ENCODE data around the gene STK11IP.
A peak's percentile ranks its signal among the peaks of the same experiment; 100 is the strongest.
"Not testable (repeated sequence)": the region's sequence is repeated elsewhere in the genome, so short reads cannot be mapped to it uniquely, and the experiment has no call there.

STK11IP gene

DNA sequence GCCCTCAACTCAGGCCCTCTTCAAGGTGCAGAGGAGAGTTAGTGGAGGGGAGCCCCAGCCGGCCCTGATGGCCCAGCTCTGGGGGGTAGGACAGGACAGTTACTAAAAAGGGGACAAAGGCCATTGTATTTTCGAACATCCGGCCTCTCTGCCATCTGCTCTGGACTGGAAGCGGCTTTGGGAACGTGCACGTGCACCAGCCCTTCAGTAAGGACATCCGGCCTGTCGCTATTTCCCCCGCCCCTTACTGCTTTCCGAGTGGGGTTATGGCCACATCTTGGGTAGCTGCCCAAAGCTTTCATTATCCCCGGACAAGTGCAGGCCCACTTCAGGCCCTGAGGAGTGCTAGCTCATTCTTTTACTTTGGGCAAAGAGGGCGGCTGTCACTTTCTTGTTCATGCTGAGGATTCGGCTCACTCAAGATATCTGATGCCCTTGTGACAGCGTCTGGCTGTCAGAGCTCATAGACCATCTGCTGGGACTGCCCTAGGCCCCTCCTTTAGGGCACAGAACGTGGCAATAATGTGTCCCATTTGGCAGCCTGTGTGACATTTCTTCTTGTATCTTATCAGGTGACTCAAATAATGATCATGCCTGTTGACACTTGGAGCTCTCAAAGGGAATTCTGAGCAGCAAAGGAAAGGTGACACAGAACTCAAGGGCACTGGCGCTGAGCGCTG, 47.3 kb downstream of the STK11IP start:
- FAIRE-seq (no peak), DNase-seq (ENCODE audit: insufficient read length, low spot score) (no peak)

DNA sequence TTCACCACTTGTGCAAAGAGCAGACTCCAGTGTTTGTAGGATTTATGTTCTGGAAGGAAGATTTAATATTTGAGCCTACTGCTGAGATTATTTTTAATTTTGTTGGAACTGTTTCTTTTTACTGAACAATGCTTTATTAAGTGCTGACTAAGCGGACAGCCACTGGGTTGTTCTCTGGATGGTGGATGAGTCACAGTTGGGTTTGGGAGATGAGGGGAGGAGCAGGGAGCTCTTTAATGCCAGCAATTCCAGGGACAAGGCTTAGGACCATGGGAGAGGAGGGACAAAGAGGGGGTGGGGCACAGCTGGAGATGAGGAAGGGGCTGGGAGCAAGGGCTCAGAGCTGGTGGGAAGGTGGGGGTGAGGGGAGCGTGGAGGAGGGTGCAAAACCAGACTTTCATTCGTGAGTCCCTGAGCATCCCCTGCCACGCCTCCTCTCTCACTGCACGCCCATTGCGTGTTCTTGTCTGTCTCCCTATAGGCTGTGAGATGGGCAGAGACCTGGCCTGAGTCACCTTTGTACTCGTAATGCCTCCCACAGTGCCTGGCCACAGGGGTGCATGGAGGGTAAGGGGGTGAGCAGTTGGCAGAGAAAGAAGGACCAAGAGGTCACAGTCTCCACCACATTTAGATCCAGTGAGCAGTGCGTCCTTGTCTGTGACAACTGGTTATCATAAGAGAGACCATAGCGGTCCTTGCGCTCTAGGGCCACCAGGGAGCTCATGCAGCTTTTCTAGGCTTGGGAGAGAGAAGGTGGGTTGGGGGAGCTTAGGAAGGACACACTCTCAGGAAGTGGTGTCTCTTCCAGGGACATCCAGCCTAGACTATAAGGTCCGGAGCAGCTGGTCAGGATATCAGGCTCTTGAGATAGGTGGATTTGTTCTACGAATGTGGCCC, 48.2 kb downstream of the STK11IP start:
- no peak for DNase-seq (ENCODE audit: insufficient read length, low spot score)
- no peak for FAIRE-seq

DNA sequence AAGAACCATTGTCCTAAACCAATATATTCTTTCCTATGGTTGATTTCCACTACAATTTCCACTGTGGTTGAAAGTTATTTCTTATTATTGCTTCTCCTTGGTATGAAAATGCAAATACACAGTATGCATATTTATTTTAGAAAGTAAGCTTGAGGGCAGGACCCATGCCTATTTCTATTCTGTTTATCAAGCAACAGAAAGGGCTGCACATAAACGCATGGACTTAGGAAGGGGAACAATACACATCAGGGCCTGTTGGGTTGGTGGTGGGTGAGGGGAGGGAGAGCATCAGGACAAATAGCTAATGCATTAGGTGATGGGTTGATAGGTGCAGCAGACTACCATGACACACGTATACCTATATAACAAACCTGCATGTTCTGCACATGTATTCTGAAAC, 50.5 kb downstream of the STK11IP start:
- no peak for DNase-seq (ENCODE audit: insufficient read length, low spot score)
- FAIRE-seq: no peak

DNA sequence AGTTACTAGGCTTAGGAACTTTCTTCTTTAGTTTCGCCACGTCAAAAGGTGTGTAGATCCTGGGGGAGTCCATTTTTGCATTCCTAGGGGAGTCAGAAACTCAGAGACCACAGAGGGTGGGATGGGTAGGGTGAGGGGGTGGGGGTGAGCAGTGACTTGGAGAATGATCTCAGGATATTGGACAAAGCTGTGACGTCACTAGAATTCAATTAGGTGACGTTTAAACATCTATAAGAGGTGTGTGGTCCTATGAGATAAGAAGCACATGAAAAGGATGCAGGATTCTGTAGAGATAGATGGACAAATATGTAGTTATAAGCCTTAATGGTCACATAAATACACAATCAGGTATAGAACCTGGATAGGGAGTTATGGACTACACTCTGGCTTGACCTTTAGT, 51.3 kb downstream of the STK11IP start:
- FAIRE-seq: no peak
- no peak for DNase-seq (ENCODE audit: insufficient read length, low spot score)

DNA sequence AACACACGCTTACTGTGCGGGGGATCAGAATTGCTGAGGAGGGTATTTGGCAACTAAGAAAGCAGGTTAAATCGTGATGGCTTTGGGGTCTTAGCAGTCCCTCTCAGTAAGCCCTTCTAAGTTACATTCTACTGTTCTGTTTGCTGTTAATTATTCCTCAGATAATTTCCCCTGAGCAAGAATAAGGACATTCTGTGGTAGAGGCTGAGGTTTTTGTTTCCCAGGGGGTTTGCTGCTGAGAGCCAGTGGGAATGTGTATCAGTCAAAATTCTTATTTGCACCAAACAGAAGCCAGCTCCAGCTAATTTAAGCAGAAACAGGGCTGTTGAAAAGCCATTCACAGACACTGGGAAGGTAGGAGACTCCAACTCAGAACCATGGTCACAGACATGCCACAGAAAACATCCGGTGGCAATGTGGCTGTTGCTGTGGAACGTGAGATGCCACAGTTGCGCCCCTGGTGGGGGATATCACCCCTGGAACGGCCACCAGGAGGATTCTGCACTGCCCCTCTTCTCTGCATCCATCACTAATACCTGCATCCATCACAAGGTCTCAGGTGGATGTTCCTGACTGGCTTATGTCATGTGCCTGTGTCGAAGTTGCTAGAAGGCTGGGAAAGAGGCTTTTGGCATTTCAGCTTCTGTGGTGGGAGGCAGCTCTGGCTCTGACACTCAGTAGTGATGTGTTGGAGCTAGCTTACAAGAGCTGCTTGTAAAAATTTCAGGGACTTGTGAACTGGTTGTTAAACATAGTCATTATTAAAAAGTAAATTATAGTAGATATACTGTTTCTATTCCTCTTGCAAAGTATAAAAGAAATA, 53.0 kb downstream of the STK11IP start:
- FAIRE-seq (no peak), DNase-seq (ENCODE audit: insufficient read length, low spot score) (no peak)

DNA sequence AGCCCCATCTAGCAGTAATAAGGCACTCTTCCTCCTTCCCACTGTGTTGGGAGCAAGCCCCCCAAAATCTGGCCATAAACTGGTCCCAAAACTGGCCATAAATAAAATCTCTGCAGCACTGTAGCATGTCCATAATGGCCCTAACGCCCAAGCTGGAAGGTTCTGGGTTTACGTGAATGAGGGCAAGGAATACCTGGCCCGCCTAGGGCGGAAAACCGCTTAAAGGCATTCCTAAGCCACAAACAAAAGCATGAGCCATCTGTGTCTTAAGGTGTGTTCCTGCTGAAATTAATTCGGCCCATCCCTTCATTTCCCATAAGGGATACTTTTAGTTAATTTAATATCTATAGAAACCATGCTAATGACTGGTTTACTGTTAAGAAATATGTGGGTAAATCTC, 54.0 kb downstream of the STK11IP start:
- not testable (repeated sequence) for DNase-seq (ENCODE audit: insufficient read length, low spot score); FAIRE-seq

DNA sequence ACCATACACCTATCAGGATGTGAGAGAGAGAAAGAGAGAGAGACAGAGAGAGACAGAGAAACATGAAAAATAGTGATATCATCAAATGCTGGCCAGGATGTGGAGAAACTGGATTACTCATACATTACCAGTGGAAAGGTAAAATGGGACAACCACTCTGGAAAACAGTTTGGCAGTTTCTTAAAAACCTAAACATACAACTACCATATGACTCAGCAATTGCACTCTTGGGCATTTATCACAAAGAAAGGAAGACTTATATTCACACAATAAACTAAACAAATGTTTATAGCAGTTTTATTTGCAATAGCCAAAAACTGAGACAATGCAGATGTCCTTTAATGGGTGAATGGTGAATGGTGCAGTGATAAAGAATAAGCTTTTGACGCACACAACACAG, 58.9 kb downstream of the STK11IP start:
- FAIRE-seq: no peak
- DNase-seq (ENCODE audit: insufficient read length, low spot score): no peak

DNA sequence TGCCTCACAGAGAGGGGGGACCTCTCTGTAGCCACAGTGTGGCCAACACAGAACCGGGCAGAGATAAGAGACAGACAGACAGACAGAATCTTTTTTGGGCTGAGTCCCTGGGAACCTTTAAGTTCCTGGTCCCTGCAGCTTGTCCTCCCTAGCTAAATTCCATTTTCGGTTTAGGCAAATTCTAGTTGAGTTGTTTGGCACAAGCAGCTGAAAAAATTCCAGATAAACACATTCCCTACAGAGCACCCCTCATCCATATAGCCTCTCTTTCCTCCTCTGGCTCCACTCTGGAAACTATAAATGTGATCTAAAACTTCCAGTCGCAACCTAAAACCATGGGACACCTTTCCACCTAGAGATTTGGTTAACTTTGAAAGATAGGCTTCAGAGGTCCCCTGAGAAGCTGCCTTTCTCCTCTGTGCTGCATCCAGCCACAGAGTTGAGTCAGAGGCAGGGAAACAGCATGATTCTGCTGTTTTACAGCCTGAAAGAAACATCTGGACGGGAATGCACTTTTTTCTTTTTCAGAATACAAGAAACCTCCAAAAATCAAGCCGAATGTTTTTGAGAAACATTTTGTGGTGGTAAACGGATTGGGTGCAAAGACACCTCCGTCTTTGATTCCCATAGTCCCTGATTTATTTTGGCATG, 60.7 kb downstream of the STK11IP start:
- no peak for DNase-seq (ENCODE audit: insufficient read length, low spot score)
- FAIRE-seq: no peak

DNA sequence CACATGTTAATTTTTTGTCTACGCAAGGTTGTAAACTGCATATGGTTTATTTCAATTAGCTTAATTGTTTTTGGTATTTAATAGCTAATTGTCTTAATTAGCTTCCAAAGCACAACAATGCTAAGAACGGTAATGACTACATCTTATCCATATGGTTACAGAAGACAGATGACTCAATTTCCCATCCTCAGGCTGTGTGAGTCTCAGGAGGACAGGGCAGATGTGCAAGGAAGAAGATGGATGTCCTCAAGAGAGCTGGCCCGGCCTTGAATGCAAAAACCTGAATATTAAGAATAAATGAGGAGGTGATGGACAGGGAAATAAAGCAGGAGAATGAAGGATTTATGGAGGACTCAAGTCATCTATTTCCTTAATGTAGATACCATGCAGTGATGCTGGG, 61.2 kb downstream of the STK11IP start:
- FAIRE-seq: no peak
- no peak for DNase-seq (ENCODE audit: insufficient read length, low spot score)

DNA sequence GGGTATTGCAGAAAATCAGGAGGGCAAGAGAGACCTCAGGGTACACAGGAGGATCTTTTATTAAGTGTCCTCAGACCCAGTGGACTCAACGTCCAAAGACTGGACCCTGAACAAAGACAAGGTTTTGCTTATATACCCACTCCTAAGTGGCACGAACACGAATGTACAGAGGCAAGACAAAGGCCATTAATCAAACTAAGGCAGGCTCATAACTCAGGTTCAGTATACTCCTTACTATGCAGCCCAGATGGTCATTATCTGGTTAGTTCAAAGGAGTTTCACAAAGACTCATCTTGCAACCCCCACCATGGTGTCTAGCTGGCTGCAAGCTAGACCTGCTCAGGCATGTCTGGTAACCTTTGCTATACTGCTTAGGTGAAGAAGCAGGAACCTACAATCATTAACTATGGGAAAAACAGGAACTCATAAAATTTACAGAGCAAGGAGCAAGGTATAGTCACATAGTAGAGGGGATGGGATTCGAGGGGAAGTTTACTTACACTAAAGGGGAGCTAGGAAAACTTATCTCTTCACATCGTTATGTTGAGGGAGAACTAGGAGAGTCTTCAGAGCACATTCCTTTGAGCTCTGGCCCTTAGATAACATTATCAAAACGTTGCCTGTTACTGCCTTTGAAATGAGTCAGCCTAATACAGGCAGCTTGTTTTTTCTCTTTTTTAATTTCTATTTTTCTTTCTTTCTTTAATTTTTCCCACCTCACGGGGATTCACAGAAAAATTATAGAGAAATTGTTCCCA, 63.7 kb downstream of the STK11IP start:
- FAIRE-seq (peak; percentile 8), DNase-seq (ENCODE audit: insufficient read length, low spot score) (no peak)

DNA sequence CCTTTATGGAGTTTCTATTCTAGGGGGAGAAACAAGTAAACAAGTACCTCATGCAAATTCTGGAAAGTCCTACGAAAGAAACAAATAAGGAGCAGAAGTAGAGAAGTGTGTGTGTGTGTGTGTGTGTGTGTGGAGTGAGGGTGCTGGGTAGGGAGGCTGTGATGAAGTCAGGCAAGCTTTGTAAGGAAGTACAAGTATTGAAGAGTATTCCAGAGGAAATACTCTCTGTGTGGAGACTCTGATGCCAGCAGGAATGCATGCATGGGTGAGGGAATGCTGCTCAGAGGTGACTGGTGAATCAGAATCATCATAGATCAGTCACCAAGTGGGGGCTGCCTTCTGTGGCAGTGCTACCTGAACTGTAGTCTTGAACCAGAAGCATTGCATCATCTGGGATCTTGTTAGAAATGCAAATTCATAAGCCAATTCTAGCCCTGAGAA, 64.3 kb downstream of the STK11IP start:
- no peak for FAIRE-seq
- DNase-seq (ENCODE audit: insufficient read length, low spot score): no peak

DNA sequence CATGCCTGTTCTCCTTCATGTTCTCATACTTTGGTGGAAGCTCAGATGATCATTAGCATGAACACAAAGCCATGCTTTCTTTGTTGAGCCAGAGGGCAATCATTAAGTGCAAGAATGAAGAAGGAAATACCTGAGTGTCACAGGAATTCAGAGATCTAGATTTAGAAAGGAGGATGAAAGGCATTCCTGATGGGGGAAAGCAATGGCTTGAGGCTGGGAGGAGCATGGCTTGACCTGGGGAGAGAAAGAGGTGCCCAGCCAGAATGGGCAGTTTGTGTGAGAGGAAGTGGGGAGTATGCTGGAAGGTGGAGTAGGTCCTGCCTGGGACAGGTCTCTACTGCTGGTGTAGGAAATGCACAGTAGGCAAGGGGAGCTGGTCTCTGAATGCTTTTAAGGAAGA, 64.9 kb downstream of the STK11IP start:
- DNase-seq (ENCODE audit: insufficient read length, low spot score) (no peak), FAIRE-seq (no peak)

DNA sequence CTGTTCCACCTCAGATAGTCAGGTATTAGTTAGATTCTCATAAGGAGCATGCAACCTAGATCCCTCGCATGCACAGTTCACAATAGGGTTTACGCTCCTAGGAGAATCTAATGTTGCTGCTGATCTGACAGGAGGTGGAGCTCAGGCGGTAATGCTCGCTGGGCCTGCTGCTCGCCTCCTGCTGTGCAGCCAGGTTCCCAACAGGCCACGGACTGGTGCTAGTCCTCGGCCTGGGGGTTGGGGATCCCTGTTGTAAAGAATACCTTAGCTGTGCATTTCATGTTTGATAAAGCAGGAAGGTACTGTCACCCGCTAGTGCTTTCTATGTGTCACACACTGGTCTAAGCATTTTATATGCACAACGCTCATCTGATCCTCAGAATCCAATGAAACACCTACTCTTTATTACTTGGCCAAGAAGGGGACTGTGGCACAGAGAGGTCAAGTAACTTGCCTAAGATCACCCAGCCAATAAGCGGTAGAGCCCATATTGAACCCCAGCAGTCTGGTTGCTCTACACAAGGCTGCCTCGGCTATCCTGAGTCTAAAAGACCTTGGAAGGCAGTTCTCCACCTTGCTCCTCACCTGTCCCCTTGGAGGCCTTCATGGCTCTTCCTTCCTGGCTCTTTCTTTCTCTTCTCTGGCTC, 65.6 kb downstream of the STK11IP start:
- FAIRE-seq (no peak), DNase-seq (ENCODE audit: insufficient read length, low spot score) (no peak)

DNA sequence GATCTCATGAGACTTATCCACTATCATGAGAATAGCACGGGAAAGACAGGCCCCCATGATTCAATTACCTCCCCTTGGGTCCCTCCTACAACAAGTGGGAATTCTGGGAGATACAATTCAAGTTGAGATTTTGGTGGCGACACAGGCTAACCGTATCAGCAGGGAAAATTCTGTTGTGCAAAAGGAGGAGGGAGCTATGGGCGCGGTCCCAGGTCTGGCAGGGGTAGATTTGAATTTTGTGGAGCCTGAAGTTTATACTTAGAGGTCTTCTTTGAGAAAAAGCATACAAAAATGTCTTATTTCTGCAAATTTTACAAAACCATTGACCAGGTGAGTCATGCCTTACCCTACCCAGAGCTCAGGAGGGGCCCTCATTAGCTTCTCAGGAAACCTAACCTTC, 66.4 kb downstream of the STK11IP start:
- no peak for FAIRE-seq
- DNase-seq (ENCODE audit: insufficient read length, low spot score): no peak

DNA sequence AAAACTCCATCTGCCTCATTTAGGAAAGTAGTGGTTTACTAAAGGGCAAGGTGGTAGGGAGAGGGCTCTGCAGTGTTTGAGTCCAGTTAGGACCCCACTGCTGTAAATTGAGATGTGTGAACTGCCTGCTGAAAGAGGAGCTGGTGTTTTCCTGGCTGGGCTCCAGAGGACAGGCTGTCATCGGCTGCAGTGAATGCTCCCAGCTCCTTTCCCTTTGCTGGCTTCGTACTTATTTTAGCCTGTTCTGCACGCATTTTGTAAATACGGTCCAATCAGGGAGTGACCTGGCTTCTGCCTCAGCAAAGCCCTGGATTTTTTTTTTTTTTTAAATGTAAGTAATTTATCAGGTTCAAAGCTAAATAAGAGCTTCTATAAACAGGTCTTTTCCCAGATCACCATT, 67.3 kb downstream of the STK11IP start:
- FAIRE-seq: no peak
- DNase-seq (ENCODE audit: insufficient read length, low spot score): no peak

DNA sequence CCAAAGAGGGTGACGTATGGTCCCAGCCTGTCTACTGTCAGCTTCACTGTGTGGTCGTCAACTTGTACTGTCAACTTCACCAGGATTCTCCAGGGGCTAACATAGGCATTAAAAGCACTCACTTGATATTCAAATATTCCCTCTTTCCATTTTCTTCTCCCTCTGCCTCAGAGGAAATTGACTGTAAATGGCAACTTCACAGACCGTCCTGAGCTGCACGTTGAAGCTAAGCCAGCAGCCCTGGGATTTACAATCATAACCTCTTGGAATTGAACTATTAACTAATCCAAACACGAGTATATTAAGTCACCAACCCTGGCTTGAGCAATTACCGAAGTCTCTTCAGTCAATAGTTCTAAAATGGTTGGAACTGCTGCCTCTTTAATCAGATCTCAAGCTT, 68.3 kb downstream of the STK11IP start:
- FAIRE-seq (no peak), DNase-seq (ENCODE audit: insufficient read length, low spot score) (no peak)

All from GM19239 (cell line).